GM20431 (cell line): Measurements from ENCODE around the gene CD28.

Experiments used
- in situ Hi-C: fragments of 300-500 bp; cut with MseI, MboI; formaldehyde crosslinking; loops from one replicate; pipeline ENCODE4 v1.15.0; 2020; ENCODE audit warnings: low sequenced_read_pairs; ENCODE audit not compliant: unreplicated experiment

CD28 gene

DNA sequence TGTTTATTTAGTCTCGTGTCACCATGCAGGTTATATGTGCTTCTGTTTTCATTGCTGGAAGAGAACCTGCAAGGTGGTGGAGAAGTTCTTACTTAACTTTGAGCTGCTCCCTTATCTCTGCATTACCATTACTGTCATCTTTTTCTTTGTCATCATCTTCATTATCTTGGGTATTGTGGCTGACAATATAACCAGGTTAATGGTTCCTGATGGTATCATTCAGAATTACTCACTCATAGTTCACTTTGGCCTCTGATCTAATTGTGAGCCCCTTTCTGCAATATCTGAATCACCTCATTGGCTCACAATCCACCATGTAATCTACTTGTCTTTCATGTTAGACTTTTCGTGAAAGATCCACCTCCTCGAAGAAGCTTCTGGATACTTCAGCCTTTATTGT, 5.0 kb downstream of the CD28 start:
- in situ Hi-C loops: no loop called here

GRCh38 chr2:203713381-203713780, 6.9 kb downstream of the CD28 start:
- in situ Hi-C loops: no loop called here

DNA sequence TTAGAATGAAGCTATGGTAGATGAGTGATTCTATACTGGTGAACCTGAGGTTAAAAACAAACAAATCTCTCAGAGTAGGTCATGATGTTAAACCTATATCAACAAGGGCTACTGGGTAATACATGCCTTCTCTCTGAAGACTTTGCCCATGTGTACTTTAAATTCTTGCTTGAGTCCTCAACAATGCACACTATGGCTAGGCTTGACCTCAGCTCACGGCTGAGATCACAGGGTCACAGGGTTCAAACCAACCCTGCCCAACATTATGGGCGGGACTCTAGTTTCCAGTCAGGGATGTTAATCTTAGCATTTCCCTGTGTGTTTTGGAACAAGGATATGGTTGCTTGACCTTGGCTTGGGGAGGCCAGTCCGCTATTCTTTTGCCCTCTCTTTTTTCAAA, 7.7 kb downstream of the CD28 start:
- in situ Hi-C loops: no loop called here

- in situ Hi-C loops: no loop called here
Measured at GRCh38 chr2:203715744-203716143, 9.3 kb downstream of the CD28 start.

DNA sequence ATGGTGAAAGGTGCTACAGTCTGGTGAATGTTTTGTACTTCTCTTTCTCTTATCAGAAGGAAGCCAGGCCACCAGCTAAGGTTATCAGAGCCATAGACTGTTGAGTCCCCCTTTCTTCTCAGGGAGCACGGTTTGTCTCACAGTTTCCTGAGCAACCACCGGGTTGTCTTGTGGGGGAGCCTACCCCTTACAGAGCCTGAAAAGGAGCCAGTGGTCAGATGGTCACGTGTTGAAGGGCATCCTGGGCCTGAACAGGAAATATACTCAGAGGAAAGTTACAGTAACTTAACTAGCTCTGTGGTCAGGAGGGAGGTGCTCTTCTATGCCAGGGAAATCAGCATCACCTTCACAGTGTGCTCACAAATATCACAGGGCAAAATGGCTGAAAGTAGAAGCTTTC, 11.6 kb downstream of the CD28 start:
- in situ Hi-C loops: no loop called here

- in situ Hi-C loops: no loop called here
Measured at GRCh38 chr2:203719456-203720410, 13.3 kb downstream of the CD28 start.

- in situ Hi-C loops: no loop called here
Measured at GRCh38 chr2:203720915-203721672, 14.7 kb downstream of the CD28 start.

DNA sequence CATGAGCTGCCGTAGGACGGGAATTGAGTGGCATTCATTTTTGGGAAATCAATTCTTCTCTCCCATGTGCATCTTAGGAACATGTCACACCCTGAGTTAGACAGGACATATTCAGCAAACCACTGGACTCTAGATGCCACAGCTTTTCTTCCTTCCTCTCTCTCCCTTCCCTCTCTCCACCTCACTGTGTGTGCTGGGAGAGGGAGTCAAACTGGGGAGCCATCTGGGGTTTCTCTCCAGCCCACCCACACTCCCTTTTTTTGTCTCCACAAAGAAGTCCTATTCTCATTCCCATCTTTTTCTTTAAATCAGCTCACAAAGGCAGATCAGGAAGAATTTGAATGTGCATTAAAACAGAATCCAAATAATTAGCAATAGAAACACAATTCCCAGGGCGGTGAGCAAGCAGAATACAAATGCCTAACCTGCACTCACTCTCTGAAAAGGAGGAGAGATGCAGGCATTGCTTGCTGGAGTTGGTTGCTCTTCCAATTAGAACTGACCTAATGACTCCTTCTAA, 15.4 kb downstream of the CD28 start:
- in situ Hi-C loops: no loop called here

DNA sequence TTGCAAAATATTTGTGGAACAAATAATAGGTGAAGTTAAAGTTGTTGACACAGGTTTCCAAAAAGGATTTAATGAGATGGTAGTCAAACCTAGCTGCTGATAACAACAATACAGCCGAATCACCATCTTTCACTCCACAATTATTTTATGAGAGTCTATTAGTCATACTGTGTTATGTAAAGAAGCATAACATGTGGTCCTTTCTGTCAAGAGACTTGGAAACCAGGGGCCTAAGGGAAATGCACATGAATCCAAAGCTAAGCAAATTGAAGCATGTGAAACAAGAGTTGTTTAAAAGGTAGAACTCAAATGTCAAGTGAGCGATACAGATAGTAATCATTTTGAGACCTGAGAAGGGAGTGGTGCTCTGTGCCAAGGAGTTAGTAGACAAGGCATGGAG, 16.0 kb downstream of the CD28 start:
- in situ Hi-C loops: no loop called here

DNA sequence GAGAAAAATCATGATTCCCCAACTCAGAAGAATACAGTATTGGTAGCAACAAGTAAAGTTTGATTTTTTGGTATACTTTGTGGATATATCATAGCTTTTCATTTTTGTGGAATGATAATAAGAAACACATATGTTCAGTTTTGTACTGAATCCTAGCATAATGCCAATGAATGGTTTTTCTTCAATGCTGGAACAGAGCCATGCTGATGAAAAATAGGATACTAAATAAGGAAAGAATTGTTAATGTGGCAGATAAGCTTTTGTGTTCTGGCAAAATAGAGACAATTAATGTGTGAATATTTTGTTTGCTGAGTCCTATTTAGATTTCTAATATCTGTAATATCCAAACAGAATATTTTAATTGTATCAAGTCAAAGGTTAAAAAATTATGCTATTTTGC, 21.9 kb downstream of the CD28 start:
- in situ Hi-C loops: no loop called here

DNA sequence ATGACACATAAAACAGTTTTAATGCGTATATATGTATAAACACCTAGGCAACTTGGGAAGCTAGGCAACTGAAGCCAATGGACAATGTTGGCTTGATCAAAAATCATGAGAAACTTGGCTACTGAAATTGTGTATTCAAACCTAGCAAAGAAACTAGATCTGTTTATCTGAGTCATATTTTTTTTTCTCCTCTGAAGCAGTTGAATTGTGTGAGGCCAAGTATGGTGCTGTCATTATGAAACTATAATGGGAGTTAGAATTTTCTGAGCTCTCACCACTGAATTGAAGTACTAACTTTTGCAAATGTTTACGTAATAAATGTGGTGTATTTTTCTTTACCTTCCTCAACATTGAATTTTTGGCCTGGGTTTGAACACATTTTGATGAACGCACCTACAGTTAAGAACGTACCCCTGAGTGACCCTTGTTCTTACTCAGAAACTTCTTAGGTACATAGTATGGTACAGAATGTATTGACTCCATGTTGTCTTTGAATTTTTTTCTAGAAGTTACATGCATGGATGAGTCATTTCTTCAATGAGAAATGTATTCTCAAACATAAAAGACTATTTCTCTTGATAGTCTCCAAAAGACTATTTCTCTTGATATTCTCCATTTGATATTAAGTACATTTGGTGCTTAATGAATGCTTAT, 23.8 kb downstream of the CD28 start:
- in situ Hi-C loops: no loop called here

DNA sequence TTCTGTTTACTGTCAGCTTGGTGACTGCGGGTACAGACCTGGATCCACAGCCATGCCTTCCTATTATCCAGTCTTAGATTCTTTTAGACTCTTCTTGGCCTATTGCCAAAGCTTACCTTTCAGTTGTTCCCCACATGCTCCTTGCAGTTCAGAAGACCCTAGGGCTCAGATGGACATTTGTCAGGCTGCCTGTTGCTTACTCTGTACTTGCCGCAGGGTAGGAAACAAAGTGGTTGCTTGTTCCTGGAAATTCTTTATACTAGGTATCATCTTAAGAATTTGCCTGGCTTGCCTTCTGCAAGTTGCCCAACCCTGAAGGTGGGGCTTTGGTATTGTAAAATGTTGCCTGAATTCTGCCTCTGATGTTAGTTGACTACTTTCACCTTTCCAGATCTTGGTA, 24.4 kb downstream of the CD28 start:
- in situ Hi-C loops: no loop called here

DNA sequence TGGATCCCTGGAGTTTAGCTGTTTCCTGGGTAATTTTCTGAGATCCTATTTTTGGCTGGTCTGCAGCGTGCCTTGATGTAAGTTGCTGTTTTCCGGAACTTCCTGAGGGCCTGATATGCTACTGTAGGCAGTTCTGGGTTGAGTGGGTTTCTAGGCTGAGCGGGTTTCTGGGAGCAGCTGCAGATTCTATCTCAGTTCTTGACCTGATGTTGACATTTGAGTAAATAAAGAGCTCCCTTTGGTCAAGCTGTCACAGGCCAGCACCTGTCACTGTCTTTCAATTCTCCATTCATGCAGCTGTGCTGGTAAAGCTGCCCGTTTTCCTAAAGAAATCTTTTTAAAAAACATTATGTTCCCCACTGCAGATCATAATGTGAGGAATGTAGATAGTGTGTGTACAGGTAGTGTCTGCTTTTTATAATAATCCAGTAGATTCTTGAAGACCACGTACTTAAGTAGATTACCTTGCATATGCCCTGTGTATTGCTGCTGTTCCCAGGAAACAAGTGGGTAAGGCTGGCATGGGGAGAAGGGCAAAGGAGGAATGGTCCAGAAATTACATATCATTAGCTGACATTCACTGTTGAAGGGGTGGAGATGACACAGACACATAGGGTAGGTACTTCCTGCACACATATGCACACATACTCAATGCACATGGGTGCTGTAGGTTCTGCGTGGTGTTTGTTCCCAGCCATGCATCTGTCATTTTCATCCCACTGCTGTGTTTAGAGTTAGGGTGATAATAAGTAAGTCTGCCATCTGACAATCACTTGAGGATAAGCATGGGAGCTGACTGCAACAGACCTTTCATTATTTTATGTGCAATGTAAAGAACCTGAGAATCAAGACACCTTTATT, 25.9 kb downstream of the CD28 start:
- in situ Hi-C loops: no loop called here

GRCh38 chr2:203732953-203733510, 26.6 kb downstream of the CD28 start:
- in situ Hi-C loops: no loop called here

GRCh38 chr2:203733684-203734083, 27.2 kb downstream of the CD28 start:
- in situ Hi-C loops: no loop called here

GRCh38 chr2:203734276-203734983, 28.0 kb downstream of the CD28 start:
- in situ Hi-C loops: no loop called here

GRCh38 chr2:203737360-203737759, 30.9 kb downstream of the CD28 start:
- in situ Hi-C loops: no loop called here

GRCh38 chr2:203739351-203739750, 32.9 kb downstream of the CD28 start:
- in situ Hi-C loops: no loop called here

DNA sequence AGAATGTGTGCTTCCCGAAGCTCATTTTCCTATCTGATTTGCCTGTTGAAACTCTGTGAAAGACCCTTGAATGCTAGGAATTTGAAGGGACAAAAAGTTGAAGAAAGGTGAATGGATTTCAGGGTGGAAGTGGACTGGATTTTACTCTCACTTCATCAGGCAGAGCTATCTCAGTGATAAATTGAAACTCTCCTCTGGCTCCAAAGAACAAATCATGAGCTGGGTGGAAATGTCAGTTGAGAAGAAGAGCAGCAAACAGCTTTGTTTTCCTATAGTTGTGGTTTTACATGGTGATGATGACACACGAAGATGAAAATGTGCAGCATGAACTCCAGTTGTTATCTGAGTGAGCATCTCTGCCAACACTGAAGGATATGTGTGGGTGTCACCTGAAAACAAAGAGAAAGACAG, 34.4 kb downstream of the CD28 start:
- in situ Hi-C loops: no loop called here
